Measurements from ENCODE around the gene MT2A. TPM values are rescaled to one million over a fixed set of nuclear protein-coding genes. Genes with fewer than 3 reads are reported as not detected.

The MT2A gene
- total RNA-seq, 1 experiment from 2014 or later = 1,404 TPM

Other genes starting within 250 kb of the MT2A start
- 132 and 134 TPM in 2 replicates for gene AMFR, start 183.0 kb upstream of the MT2A start, total RNA-seq (2014; rRNA removed)
- 78.5 and 86.0 TPM in 2 replicates for gene NUDT21, start 157.3 kb upstream of the MT2A start, total RNA-seq (2014; rRNA removed)
- 101 and 127 TPM in 2 replicates for gene OGFOD1, start 157.0 kb upstream of the MT2A start, total RNA-seq (2014; rRNA removed)
- 27.1 and 37.1 TPM in 2 replicates for gene BBS2, start 88.6 kb upstream of the MT2A start, total RNA-seq (2014; rRNA removed)
- not detected in 2 replicates for gene MT4, start 43.5 kb upstream of the MT2A start, total RNA-seq (2014; rRNA removed)
- not detected in 2 replicates for gene MT3, start 19.1 kb upstream of the MT2A start, total RNA-seq (2014; rRNA removed)
- gene MT1E, start 17.2 kb downstream of the MT2A start, total RNA-seq (2014; rRNA removed) = 712 and 733 TPM in 2 replicates
- 2.2 and 4.2 TPM in 2 replicates for gene MT1M, start 24.1 kb downstream of the MT2A start, total RNA-seq (2014; rRNA removed)
- gene MT1A, start 30.1 kb downstream of the MT2A start, total RNA-seq (2014; rRNA removed) = 2.4 and 4.2 TPM in 2 replicates
- not detected in 2 replicates for gene MT1B, start 43.3 kb downstream of the MT2A start, total RNA-seq (2014; rRNA removed)
- gene MT1F, start 49.4 kb downstream of the MT2A start, total RNA-seq (2014; rRNA removed) = not detected in 2 replicates
- 1.9 TPM in 1 of 2 replicates, not detected in the other for gene MT1G, start 59.5 kb downstream of the MT2A start, total RNA-seq (2014; rRNA removed)
- gene MT1H, start 61.2 kb downstream of the MT2A start, total RNA-seq (2014; rRNA removed) = not detected in 2 replicates
- 68.7 and 172 TPM in 2 replicates for gene MT1X, start 73.9 kb downstream of the MT2A start, total RNA-seq (2014; rRNA removed)
- gene NUP93, start 121.5 kb downstream of the MT2A start, total RNA-seq (2014; rRNA removed) = 80.5 and 81.9 TPM in 2 replicates